ENCODE data around the gene AMIGO1. TPM values are rescaled to one million over a fixed set of nuclear protein-coding genes. Genes with fewer than 3 reads are reported as not detected.
A peak's percentile ranks its signal among the peaks of the same experiment; 100 is the strongest.

The AMIGO1 gene, protein sequence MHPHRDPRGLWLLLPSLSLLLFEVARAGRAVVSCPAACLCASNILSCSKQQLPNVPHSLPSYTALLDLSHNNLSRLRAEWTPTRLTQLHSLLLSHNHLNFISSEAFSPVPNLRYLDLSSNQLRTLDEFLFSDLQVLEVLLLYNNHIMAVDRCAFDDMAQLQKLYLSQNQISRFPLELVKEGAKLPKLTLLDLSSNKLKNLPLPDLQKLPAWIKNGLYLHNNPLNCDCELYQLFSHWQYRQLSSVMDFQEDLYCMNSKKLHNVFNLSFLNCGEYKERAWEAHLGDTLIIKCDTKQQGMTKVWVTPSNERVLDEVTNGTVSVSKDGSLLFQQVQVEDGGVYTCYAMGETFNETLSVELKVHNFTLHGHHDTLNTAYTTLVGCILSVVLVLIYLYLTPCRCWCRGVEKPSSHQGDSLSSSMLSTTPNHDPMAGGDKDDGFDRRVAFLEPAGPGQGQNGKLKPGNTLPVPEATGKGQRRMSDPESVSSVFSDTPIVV
- 10 to 100 TPM in 1 of 3 donors, 1 to 10 TPM in 2; 5.0 to 10.7 (median 7.8) TPM for total RNA-seq
- 7.4 TPM for total RNA-seq (2013)

DNA sequence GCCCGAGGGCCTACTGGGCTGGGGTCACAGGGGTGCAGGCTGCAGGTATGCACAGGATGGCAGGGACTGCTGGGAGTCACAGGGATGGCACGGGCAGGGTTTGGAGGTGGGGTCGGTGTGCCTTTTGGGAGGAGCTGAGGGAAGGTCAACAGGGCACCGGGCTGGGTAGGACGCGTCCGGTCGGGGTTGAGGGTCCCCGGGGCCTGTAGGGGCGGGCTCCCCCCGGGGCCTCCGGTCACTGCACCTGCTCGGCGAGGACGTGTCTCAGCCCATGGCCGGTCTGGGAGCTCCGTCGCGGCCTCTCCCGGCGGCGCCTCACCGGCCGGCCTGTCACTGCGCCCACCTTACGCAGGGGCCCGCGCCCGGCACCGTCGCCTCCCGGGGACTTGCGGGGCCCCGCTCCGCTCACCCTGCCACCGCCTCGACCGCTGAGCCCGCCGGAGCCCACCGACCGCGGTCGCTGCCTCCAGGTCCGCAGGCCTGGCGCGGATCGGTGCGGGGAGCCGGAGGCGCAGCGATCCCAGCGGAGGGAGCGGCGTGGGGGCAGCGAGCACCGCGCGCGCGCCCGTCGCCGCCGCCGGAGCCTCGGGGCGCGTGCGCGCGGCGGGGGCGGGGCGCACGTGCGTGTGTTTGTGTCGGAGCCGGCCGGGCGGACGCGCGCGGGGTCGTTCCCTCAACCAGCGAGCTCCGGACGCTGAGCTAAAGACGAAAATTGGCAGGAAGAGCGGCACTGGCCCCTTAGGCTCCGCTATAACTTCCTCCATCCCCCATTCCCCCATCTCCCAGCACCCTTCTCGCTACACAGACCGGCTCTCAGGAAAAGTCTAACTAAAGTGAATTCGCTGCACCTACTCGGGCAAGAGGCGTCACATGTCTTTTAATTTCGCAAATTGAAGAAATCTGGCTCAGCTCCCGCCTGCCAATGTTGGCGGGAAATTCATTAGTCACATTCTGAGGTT lies at the start of gene AMIGO1:
TSS of gene AMIGO1 (minus strand) at position 552 of the 959 bp plus-strand sequence. CDS start 815 bp downstream, outside the sequence.
- peaks cover 40 to 42% of the 10 kb centered on the region in 2 donors for H3K4me1 Mint-ChIP-seq
- no peaks in the 10 kb centered on the region for H3K36me3 ChIP-seq (ENCODE audit: control insufficient read depth, insufficient read depth, low read length)
- DNase-seq (peak; percentile 64 to 85), ATAC-seq (peak; percentile 83 to 92 (median 89))
- peak within 1 kb of the TSS; percentile 91 for H3K4me3 Mint-ChIP-seq
- no peaks in the 10 kb centered on the region for H3K9me3 Mint-ChIP-seq
- WGBS (ENCODE audit: insufficient coverage), result 2% methylated on average over 100 of the region's 100 CpGs
- H3K27me3 ChIP-seq (ENCODE audit: control insufficient read depth, insufficient read depth, low read length), result no peaks in the 10 kb centered on the region
- H3K4me3 ChIP-seq (ENCODE audit: low read length), result peak within 1 kb of the TSS; percentile 60
- H3K27ac Mint-ChIP-seq, result peak within 1 kb of the TSS; percentile 51 to 78
- no peaks in the 10 kb centered on the region for H3K9me3 ChIP-seq (ENCODE audit: control insufficient read depth, insufficient read depth, low read length)
- H3K27ac ChIP-seq (ENCODE audit: low read length), result no peak within 1 kb of the TSS
- intact Hi-C loops (cut with micrococcal nuclease), result no loop called here
- peaks cover 0 to 6% of the 10 kb centered on the region in 2 donors for H3K27me3 Mint-ChIP-seq (ENCODE audit: low read depth in 2 of 2)
- TF ChIP-seq, protein P1, sequence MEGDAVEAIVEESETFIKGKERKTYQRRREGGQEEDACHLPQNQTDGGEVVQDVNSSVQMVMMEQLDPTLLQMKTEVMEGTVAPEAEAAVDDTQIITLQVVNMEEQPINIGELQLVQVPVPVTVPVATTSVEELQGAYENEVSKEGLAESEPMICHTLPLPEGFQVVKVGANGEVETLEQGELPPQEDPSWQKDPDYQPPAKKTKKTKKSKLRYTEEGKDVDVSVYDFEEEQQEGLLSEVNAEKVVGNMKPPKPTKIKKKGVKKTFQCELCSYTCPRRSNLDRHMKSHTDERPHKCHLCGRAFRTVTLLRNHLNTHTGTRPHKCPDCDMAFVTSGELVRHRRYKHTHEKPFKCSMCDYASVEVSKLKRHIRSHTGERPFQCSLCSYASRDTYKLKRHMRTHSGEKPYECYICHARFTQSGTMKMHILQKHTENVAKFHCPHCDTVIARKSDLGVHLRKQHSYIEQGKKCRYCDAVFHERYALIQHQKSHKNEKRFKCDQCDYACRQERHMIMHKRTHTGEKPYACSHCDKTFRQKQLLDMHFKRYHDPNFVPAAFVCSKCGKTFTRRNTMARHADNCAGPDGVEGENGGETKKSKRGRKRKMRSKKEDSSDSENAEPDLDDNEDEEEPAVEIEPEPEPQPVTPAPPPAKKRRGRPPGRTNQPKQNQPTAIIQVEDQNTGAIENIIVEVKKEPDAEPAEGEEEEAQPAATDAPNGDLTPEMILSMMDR (IDR thresholded peaks at IDR 0.05), result no peak
- peaks cover 42% of the 10 kb centered on the region for H3K4me1 ChIP-seq (ENCODE audit: control insufficient read depth, insufficient read depth, low read length)
- H3K36me3 Mint-ChIP-seq, result no peaks in the 10 kb centered on the region

DNA sequence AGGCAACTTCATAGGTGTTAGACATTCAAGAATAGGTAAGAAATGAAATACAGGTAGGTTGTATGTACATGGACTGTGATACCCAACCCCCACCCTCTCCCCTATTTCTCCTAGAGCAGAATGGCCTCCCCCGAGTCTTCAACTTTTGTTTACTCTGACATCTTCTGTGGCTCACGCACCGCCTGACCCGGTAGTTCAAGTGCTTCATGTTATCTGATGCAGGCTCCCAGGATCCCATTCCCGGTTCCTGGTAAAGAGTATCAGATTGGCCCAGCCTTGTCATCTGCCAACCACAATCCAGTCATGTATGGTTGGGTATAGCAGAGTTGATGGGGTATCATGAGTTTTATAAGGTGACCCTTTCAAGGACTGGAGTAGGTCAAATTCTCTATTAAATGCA lies 48.0 kb upstream of the AMIGO1 start:
- H3K27ac Mint-ChIP-seq, result no peak overlapping the region
- H3K27ac ChIP-seq (ENCODE audit: low read length), result no peak overlapping the region
- H3K36me3 Mint-ChIP-seq, result no peaks in the 10 kb centered on the region
- intact Hi-C loops (cut with micrococcal nuclease), result no loop called here
- TF ChIP-seq, protein P1 (IDR thresholded peaks at IDR 0.05), result no peak
- DNase-seq (no peak), ATAC-seq (no peak)
- peaks cover 78 to 84% of the 10 kb centered on the region in 2 donors for H3K4me1 Mint-ChIP-seq
- H3K4me3 Mint-ChIP-seq, result no peak overlapping the region
- H3K27me3 Mint-ChIP-seq (ENCODE audit: low read depth in 2 of 2), result no peaks in the 10 kb centered on the region
- H3K36me3 ChIP-seq (ENCODE audit: control insufficient read depth, insufficient read depth, low read length), result no peaks in the 10 kb centered on the region
- H3K9me3 ChIP-seq (ENCODE audit: control insufficient read depth, insufficient read depth, low read length), result no peaks in the 10 kb centered on the region
- H3K4me1 ChIP-seq (ENCODE audit: control insufficient read depth, insufficient read depth, low read length), result no peaks in the 10 kb centered on the region
- no peak overlapping the region for H3K4me3 ChIP-seq (ENCODE audit: low read length)
- no peaks in the 10 kb centered on the region for H3K27me3 ChIP-seq (ENCODE audit: control insufficient read depth, insufficient read depth, low read length)
- no peaks in the 10 kb centered on the region for H3K9me3 Mint-ChIP-seq
- WGBS (ENCODE audit: insufficient coverage), result 97% methylated on average over 5 of the region's 5 CpGs

DNA sequence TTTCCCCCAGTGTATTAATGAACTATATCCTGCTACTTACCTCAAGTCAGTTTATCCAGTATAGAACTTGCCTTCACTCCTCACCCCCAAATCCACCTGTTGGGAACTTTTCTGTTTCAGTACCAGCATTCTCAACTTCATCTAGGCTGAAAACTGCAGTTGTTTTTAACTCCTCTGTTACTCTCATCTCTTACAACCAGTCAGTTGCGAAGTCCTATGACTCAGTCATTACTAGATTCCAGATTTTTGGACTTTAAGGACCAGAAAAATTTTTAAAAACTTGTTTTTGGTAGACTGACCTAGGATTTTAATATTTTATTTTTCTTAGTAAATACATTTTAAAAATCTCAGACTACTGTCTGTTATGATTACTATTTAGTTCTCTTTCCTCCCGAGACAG lies 47.0 kb upstream of the AMIGO1 start:
- Mint-ChIP-seq H3K27me3 (ENCODE audit: low read depth in 2 of 2) (no peaks in the 10 kb centered on the region), H3K27ac (peak overlapping the region; percentile 23 to 59), H3K4me3 (no peak overlapping the region), H3K4me1 (peaks cover 71 to 76% of the 10 kb centered on the region in 2 donors), H3K36me3 (no peaks in the 10 kb centered on the region), H3K9me3 (no peaks in the 10 kb centered on the region)
- H3K36me3 ChIP-seq (ENCODE audit: control insufficient read depth, insufficient read depth, low read length), result no peaks in the 10 kb centered on the region
- TF ChIP-seq, protein P1 (IDR thresholded peaks at IDR 0.05), result no peak
- no peak overlapping the region for H3K4me3 ChIP-seq (ENCODE audit: low read length)
- ATAC-seq, result no peak
- 100% methylated on average over 2 of the region's 2 CpGs for WGBS (ENCODE audit: insufficient coverage)
- H3K27ac ChIP-seq (ENCODE audit: low read length), result no peak overlapping the region
- H3K27me3 ChIP-seq (ENCODE audit: control insufficient read depth, insufficient read depth, low read length), result no peaks in the 10 kb centered on the region
- H3K9me3 ChIP-seq (ENCODE audit: control insufficient read depth, insufficient read depth, low read length), result no peaks in the 10 kb centered on the region
- H3K4me1 ChIP-seq (ENCODE audit: control insufficient read depth, insufficient read depth, low read length), result no peaks in the 10 kb centered on the region
- intact Hi-C loops (cut with micrococcal nuclease), result no loop called here
- DNase-seq, result no peak
